ENCODE results near the gene KCNMB2.

Gene KCNMB2

GRCh38 chr3:178496911-178497310 lies 39.3 kb upstream of the KCNMB2 start:
- no peak for TF ChIP-seq CTCF (IDR thresholded peaks at IDR 0.05; ENCODE audit: control insufficient read depth, insufficient read depth, low read depth, low read length, missing control alignments)
- no peak overlapping the region for H3K4me3 ChIP-seq (ENCODE audit: control insufficient read depth, low read depth, low read length)
- DNase-seq (ENCODE audit: low read depth), result no peak

GRCh38 chr3:178498871-178499270 lies 37.4 kb upstream of the KCNMB2 start:
- H3K4me3 ChIP-seq (ENCODE audit: control insufficient read depth, low read depth, low read length), result no peak overlapping the region
- no peak for DNase-seq (ENCODE audit: low read depth)
- no peak for TF ChIP-seq CTCF (IDR thresholded peaks at IDR 0.05; ENCODE audit: control insufficient read depth, insufficient read depth, low read depth, low read length, missing control alignments)

GRCh38 chr3:178500631-178501030 lies 35.6 kb upstream of the KCNMB2 start:
- DNase-seq (ENCODE audit: low read depth), result peak; percentile 75
- no peak overlapping the region for H3K4me3 ChIP-seq (ENCODE audit: control insufficient read depth, low read depth, low read length)
- TF ChIP-seq CTCF (IDR thresholded peaks at IDR 0.05; ENCODE audit: control insufficient read depth, insufficient read depth, low read depth, low read length, missing control alignments), result no peak

GRCh38 chr3:178504128-178504527 lies 32.1 kb upstream of the KCNMB2 start:
- no peak for DNase-seq (ENCODE audit: low read depth)
- no peak for TF ChIP-seq CTCF (IDR thresholded peaks at IDR 0.05; ENCODE audit: control insufficient read depth, insufficient read depth, low read depth, low read length, missing control alignments)
- no peak overlapping the region for H3K4me3 ChIP-seq (ENCODE audit: control insufficient read depth, low read depth, low read length)

GRCh38 chr3:178505832-178506231 lies 30.4 kb upstream of the KCNMB2 start:
- DNase-seq (ENCODE audit: low read depth), result no peak
- TF ChIP-seq CTCF (IDR thresholded peaks at IDR 0.05; ENCODE audit: control insufficient read depth, insufficient read depth, low read depth, low read length, missing control alignments), result no peak
- no peak overlapping the region for H3K4me3 ChIP-seq (ENCODE audit: control insufficient read depth, low read depth, low read length)

- H3K4me3 ChIP-seq (ENCODE audit: control insufficient read depth, low read depth, low read length), result no peak overlapping the region
- TF ChIP-seq CTCF (IDR thresholded peaks at IDR 0.05; ENCODE audit: control insufficient read depth, insufficient read depth, low read depth, low read length, missing control alignments), result no peak
- DNase-seq (ENCODE audit: low read depth), result no peak
Measured at GRCh38 chr3:178507507-178508442, 28.5 kb upstream of the KCNMB2 start.
